Fibroblast of skin of scalp (primary cell): ENCODE results near the gene ATXN3L. TPM values are rescaled to one million over a fixed set of nuclear protein-coding genes. Genes with fewer than 3 reads are reported as not detected.
A peak's percentile ranks its signal among the peaks of the same experiment; 100 is the strongest.

Experiments used
- DNase-seq: peaks from one replicate; pipeline ENCODE4 v3.0.0-alpha.2; 2013
- polyA plus RNA-seq, 2 experiments: library from polyadenylated mRNA; unstranded; fragments of 120-200 nt; gene quantifications; one replicate each; pipeline ENCODE4 v1.2.1, GENCODE V29; 2013; ENCODE audit not compliant: insufficient read length in 2 of 2

The ATXN3L gene
- not detected for polyA plus RNA-seq (2013, experiment 1 of 2; ENCODE audit: insufficient read length)
- not detected for polyA plus RNA-seq (2013, experiment 2 of 2; ENCODE audit: insufficient read length)

GRCh38 chrX:13319953-13320352 is at the start of gene ATXN3L:
Gene ATXN3L, minus strand, starts transcription at chrX:13320053. Its CDS starts 119 bp downstream, at chrX:13319934.
- DNase-seq: no peak

- DNase-seq: no peak
These were observed 49.6 kb upstream of the ATXN3L start for GRCh38 chrX:13369256-13370030.

GRCh38 chrX:13367950-13368349 is 48.1 kb upstream of the ATXN3L start:
- no peak for DNase-seq

- DNase-seq: no peak
These were observed 46.8 kb upstream of the ATXN3L start for GRCh38 chrX:13366698-13367097.

GRCh38 chrX:13365161-13365560 is 45.3 kb upstream of the ATXN3L start:
- DNase-seq: no peak

- no peak for DNase-seq
These were observed 44.5 kb upstream of the ATXN3L start for GRCh38 chrX:13364230-13364857.

GRCh38 chrX:13360146-13360545 is 40.3 kb upstream of the ATXN3L start:
- DNase-seq: no peak

GRCh38 chrX:13357925-13358324 is 38.1 kb upstream of the ATXN3L start:
- DNase-seq: peak; percentile 67

GRCh38 chrX:13346646-13347045 is 26.8 kb upstream of the ATXN3L start:
- no peak for DNase-seq

- DNase-seq: no peak
These were observed 25.6 kb upstream of the ATXN3L start for GRCh38 chrX:13345438-13345837.

GRCh38 chrX:13345037-13345436 is 25.2 kb upstream of the ATXN3L start:
- DNase-seq: no peak

- DNase-seq: peak; percentile 13
These were observed 21.7 kb upstream of the ATXN3L start for GRCh38 chrX:13341491-13342101.

GRCh38 chrX:13340182-13340791 is 20.4 kb upstream of the ATXN3L start:
- DNase-seq: no peak

- no peak for DNase-seq
These were observed 19.8 kb upstream of the ATXN3L start for GRCh38 chrX:13339607-13340006.

GRCh38 chrX:13338996-13339515 is 19.2 kb upstream of the ATXN3L start:
- no peak for DNase-seq

- DNase-seq: peak; percentile 27
These were observed 14.6 kb upstream of the ATXN3L start for GRCh38 chrX:13334491-13334890.

- no peak for DNase-seq
These were observed 10.6 kb upstream of the ATXN3L start for GRCh38 chrX:13330446-13330845.

GRCh38 chrX:13327666-13328065 is 7.8 kb upstream of the ATXN3L start:
- DNase-seq: no peak

- no peak for DNase-seq
These were observed 3.4 kb upstream of the ATXN3L start for GRCh38 chrX:13323241-13323640.

- no peak for DNase-seq
These were observed 2.5 kb downstream of the ATXN3L start for GRCh38 chrX:13317366-13317765.

GRCh38 chrX:13311560-13311959 is 8.3 kb downstream of the ATXN3L start:
- no peak for DNase-seq

GRCh38 chrX:13309631-13310030 is 10.2 kb downstream of the ATXN3L start:
- DNase-seq: no peak

- DNase-seq: no peak
These were observed 12.8 kb downstream of the ATXN3L start for GRCh38 chrX:13307041-13307440.
